MCF 10A (cell line): ENCODE measurements around the gene NEK10. TPM values are rescaled to one million over a fixed set of nuclear protein-coding genes. Genes with fewer than 3 reads are reported as not detected.

Experiments
- BruUV-seq: library from RNA; stranded (reverse); fragments of 400-500 nt; replicated peaks from 2 replicates; lab custom pipeline; 2021; lab: Mats Ljungman, UMichigan
- CTCF ChIA-PET: fragments of 300-600 bp; sonication (Branson Sonifier 250); formaldehyde crosslinking; extraction: SDS; loops from one replicate; lab custom pipeline; 2021; ENCODE audit warnings: antibody characterized with exemption, inconsistent platforms; lab: Yijun Ruan, JAX
- POLR2A ChIA-PET: fragments of 300-600, 350-650 bp; sonication (Branson Sonifier 250); formaldehyde crosslinking; extraction: SDS; loops from one replicate; lab custom pipeline; 2020; ENCODE audit warnings: antibody characterized with exemption, inconsistent platforms; lab: Yijun Ruan, JAX
- DNase-seq: peaks from one replicate; pipeline ENCODE4 v3.0.0-alpha.2; 2018; ENCODE audit not compliant: unreplicated experiment
- H3K27ac Mint-ChIP-seq: one replicate; pipeline ENCODE4 v1.8.0; 2022; ENCODE audit warnings: mild to moderate bottlenecking, low read depth, mixed read lengths; ENCODE audit not compliant: unreplicated experiment
- H3K27me3 Mint-ChIP-seq: one replicate; pipeline ENCODE4 v1.8.0; 2022; ENCODE audit warnings: mixed read lengths; ENCODE audit not compliant: insufficient read depth, unreplicated experiment
- H3K36me3 Mint-ChIP-seq: one replicate; pipeline ENCODE4 v1.8.0; 2022; ENCODE audit warnings: mild to moderate bottlenecking, moderate library complexity, mixed read lengths; ENCODE audit not compliant: insufficient read depth, unreplicated experiment
- H3K4me1 Mint-ChIP-seq: one replicate; pipeline ENCODE4 v1.8.0; 2022; ENCODE audit warnings: mixed read lengths; ENCODE audit not compliant: insufficient read depth, unreplicated experiment
- H3K4me3 Mint-ChIP-seq: one replicate; pipeline ENCODE4 v1.8.0; 2022; ENCODE audit warnings: mild to moderate bottlenecking, moderate library complexity, mixed read lengths; ENCODE audit not compliant: unreplicated experiment
- H3K9me3 Mint-ChIP-seq: one replicate; pipeline ENCODE4 v1.8.0; 2022; ENCODE audit warnings: mixed read lengths; ENCODE audit not compliant: unreplicated experiment
- CTCF ChIP-seq: fragments of 200-600 bp; IDR thresholded peaks from one replicate; pipeline ENCODE4 v1.8.0; 2022; ENCODE audit warnings: antibody characterized with exemption, mild to moderate bottlenecking; ENCODE audit not compliant: unreplicated experiment
- intact Hi-C: fragments of 100-400 bp; cut with micrococcal nuclease; formaldehyde crosslinking; loops from 2 replicates; pipeline ENCODE4 v1.14.1; 2022
- total RNA-seq: library from RNA; stranded (reverse); gene quantifications from 2 replicates; pipeline ENCODE4 v1.2.3, GENCODE V29; 2022

The NEK10 gene
- total RNA-seq, 1 experiment from 2014 or later = 0.44 TPM

GRCh38 chr3:27160779-27161287 is 208.3 kb downstream of the NEK10 start:
- no peaks in the 10 kb centered on the region for H3K27me3 Mint-ChIP-seq
- no TSS peak for BruUV-seq

GRCh38 chr3:27160146-27160545 is 209.0 kb downstream of the NEK10 start:
- Mint-ChIP-seq H3K4me3 (no peak overlapping the region), H3K27ac (no peak overlapping the region), H3K9me3 (no peaks in the 10 kb centered on the region), H3K27me3 (no peaks in the 10 kb centered on the region), H3K4me1 (no peaks in the 10 kb centered on the region), H3K36me3 (no peaks in the 10 kb centered on the region)
- ChIA-PET POLR2A (no interaction called here), CTCF (interaction anchor here (1.3 kb wide), 1 partner anchor 10 kb away, joined by 3 read pairs; no protein-coding TSS in a partner anchor)
- no peak for TF ChIP-seq CTCF
- no peak for DNase-seq
- intact Hi-C loops = no loop called here
- BruUV-seq = no TSS peak

More at GRCh38 chr3:27160779-27161287, 208.3 kb downstream of the NEK10 start:
- no peaks in the 10 kb centered on the region for H3K9me3 Mint-ChIP-seq
- no peak for TF ChIP-seq CTCF
- intact Hi-C loops = no loop called here
- no peak overlapping the region for H3K4me3 Mint-ChIP-seq
- POLR2A ChIA-PET = no interaction called here
- CTCF ChIA-PET = no interaction called here
- no peak overlapping the region for H3K27ac Mint-ChIP-seq
- no peaks in the 10 kb centered on the region for H3K36me3 Mint-ChIP-seq
- no peak for DNase-seq
- H3K4me1 Mint-ChIP-seq = no peaks in the 10 kb centered on the region

- ChIA-PET CTCF (interaction anchor here (3.7 kb wide), 1 partner anchor 13 kb away, joined by 31 read pairs; no protein-coding TSS in a partner anchor), POLR2A (no interaction called here)
- Mint-ChIP-seq H3K4me3 (no peak overlapping the region), H3K4me1 (no peaks in the 10 kb centered on the region), H3K9me3 (no peaks in the 10 kb centered on the region), H3K36me3 (no peaks in the 10 kb centered on the region), H3K27ac (no peak overlapping the region), H3K27me3 (no peaks in the 10 kb centered on the region)
- peak; percentile 31 for DNase-seq
- no TSS peak for BruUV-seq
- no peak for TF ChIP-seq CTCF
- intact Hi-C loops = no loop called here
Observed at GRCh38 chr3:27147215-27147614, 222.0 kb downstream of the NEK10 start.

GRCh38 chr3:27146786-27147185 is 222.4 kb downstream of the NEK10 start:
- CTCF ChIA-PET = interaction anchor here (3.7 kb wide), 1 partner anchor 13 kb away, joined by 31 read pairs; no protein-coding TSS in a partner anchor
- BruUV-seq = no TSS peak
- no peak overlapping the region for H3K27ac Mint-ChIP-seq

More at GRCh38 chr3:27146786-27147185, 222.4 kb downstream of the NEK10 start:
- DNase-seq = no peak
- H3K4me1 Mint-ChIP-seq = no peaks in the 10 kb centered on the region
- H3K36me3 Mint-ChIP-seq = no peaks in the 10 kb centered on the region
- POLR2A ChIA-PET = no interaction called here
- intact Hi-C loops = no loop called here
- TF ChIP-seq CTCF = no peak
- H3K27me3 Mint-ChIP-seq = no peaks in the 10 kb centered on the region
- H3K9me3 Mint-ChIP-seq = no peaks in the 10 kb centered on the region
- no peak overlapping the region for H3K4me3 Mint-ChIP-seq
